Activated CD4-positive, CD25-positive, alpha-beta regulatory T cell treated with anti-CD3 and anti-CD28 coated beads, Interleukin-2, amount 50 U/mL, for 24 hours (primary cell): Measurements from ENCODE around the gene HSD17B3.
"Not testable (repeated sequence)": the region's sequence is repeated elsewhere in the genome, so short reads cannot be mapped to it uniquely, and the experiment has no call there.

ENCODE experiments used
- ATAC-seq, 2 donors: fragments of 150-1000 bp; cut with Tn5 transposase; one replicate each; pipeline ENCODE4 v1.10.0; 2021; ENCODE audit warnings: mild to moderate bottlenecking in 1 of 2, moderate library complexity in 1 of 2

The HSD17B3 gene

GRCh38 chr9:96302021-96302420 is at the start of gene HSD17B3:
Gene HSD17B3, minus strand, starts transcription at chr9:96302176. Its CDS starts 72 bp downstream, at chr9:96302104.
- ATAC-seq, result no peak

DNA sequence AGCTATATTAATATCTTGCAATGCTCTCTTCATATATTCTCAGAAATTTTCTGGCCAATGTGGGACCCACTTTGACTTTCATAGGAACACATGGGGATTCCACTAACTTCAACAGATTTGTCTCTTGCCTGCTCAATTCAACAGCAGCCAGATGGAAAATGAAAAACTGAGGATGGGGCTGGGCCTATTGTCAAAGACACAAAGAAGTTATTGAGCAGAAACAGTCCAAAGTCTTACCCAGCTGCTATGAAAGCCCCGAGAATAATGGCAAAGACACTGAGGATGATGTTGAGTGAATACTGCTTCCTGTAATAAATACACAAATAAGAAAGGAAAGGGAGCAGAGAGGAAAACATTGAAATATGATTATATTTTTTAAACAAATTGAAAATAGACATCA is 48.9 kb upstream of the HSD17B3 start:
- no peak for ATAC-seq

GRCh38 chr9:96348261-96348660 is 46.3 kb upstream of the HSD17B3 start:
- ATAC-seq, result no peak

DNA sequence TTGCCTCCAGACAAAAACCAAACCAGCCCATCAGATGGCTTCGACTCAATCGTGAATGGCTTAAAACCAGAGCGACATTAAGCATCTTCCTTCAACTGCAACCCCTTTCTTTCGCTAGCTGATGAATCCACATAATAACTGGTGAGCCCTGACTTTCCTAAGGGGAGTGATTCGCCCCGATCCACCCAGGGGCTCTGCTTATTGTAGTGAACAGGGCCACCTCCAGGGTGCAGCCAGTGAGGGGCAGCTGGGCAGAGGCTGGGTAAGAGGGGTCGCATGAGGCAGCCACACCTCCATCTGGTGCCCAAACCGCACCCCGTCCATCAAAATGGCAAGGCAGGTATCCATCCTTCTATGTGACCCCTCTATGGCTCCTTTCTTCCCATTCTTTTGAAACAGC is 43.6 kb upstream of the HSD17B3 start:
- no peak for ATAC-seq

GRCh38 chr9:96344458-96345180 is 42.6 kb upstream of the HSD17B3 start:
- no peak for ATAC-seq

DNA sequence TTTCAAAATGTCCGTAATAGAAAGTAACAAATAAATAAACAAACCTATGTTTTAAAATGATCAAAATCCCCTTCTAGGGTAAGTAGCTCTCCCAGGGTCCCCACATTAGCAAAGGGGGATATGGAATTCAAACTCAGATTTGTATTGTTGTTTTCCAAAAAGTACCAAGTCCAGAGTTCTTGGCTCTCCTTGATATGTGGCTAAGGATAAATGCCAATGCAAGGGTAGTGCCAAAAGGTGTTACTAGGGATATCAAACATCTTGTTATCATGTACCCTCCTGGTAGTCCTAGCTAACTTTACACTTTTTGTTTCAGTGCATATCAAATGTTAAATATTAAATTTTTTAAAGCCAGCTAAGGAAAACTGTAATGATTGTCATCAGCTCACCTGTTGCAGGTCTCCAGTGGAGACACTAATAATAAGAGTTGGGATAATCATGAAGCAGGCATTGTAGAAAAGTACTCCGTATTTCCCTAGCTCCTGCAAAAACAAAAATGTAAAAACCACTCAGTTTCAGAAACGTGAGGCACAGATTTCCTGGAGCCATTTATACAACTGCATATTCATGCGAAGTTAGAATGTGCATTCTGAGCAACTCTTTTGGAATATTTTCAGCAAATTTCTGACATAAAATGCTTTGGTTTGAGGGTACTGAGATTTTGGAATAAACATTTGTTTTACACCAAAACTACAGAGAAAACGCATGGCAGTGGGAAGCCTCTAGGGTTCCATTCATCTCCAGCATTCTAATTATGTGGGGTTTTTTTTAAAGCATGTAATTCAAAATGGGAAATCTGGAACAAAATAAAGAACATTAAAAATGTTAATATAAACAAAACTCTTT is 41.8 kb upstream of the HSD17B3 start:
- no peak for ATAC-seq

DNA sequence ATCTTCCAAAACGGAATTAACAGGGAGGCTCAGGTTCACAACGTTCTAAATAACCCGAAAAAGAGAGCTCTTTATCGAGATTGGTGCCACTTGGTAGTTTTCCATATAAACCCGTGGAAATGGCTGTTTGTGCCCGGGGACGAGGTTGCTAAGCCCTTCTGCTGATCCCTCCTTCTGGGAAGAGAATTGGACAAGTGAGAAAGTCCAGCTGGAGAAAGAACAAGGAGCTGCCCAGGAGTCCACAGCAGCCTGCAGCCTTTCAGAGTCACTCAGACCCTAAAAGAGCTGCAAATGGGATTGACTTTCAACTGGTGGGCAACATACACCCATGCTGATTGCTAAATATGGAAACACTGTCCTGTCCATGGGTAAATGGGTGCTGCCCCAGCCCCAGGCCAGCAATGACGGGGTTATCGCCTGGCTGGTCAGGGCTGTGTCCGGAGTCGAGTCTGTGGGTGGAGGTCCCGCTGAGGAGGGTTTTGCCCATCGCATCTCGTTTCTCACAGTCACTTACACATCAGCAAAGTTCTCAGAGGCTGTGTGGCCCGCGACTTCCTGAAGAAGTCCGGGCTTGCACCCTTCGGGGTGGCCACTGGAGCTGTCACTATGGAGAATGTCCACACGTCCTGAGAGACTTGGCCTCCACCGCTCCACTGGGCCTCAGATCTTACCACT is 40.7 kb upstream of the HSD17B3 start:
- ATAC-seq, result no peak

DNA sequence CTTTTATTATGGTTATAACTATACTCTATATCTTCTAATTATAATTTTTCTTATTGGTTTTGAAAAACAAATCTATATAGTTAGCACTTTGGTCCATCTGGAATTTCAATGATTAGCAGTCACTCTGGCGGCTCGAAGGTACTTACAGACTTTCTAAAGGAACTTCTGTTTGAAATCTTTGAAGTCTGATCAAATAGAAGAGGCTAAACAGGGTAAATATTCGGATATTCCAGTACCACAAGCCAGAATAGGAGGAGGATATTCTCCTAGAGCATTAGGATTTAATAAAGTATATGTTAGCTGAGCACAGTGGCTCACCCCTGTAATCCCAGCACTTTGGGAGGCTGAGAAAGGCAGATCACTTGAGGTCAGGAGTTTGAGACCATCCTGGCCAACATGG is 38.7 kb upstream of the HSD17B3 start:
- ATAC-seq, result no peak

DNA sequence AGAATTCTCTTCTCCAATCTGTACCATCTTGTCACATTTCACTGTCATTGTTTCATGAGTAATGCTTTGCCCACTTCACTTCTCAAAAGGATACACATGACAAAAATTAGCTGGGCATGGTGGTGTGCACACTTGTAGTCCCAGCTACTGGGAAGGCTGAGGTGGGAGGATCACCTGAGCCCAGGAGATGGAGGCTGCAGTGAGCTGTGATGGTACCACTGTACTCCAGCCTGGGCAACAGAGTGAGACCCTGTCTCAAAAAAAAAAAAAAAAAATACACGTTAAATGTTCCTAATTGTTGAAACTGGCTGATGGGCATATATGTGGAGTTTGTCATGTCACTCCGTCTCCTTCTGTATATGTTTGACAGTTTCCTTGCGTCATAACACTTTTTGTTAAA is 36.3 kb upstream of the HSD17B3 start:
- ATAC-seq, result no peak

- ATAC-seq, result no peak
Measured at GRCh38 chr9:96333958-96334357, 32.0 kb upstream of the HSD17B3 start.

- no peak for ATAC-seq
Measured at GRCh38 chr9:96331236-96331947, 29.4 kb upstream of the HSD17B3 start.

- peak in 1 of 2 donors; percentile 69 for ATAC-seq
Measured at GRCh38 chr9:96327694-96328352, 25.8 kb upstream of the HSD17B3 start.

DNA sequence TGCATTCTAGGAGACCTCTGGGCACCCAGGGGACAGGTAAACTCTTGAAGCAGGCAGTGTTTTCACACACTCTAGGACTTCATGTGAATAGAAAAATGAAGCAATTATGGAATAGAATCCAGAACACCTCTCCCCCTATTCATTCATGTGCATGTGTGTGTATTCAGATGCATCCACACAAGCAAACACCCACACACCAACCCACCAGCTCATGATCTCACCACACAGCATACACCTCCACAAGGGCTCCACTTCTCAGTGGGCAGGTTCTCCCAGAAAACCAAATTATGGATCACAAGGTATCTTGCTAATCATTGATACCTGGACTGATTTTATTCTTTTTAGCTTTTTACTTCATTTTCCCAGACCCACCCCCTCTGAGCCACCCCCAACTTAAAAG is 21.2 kb upstream of the HSD17B3 start:
- no peak for ATAC-seq

DNA sequence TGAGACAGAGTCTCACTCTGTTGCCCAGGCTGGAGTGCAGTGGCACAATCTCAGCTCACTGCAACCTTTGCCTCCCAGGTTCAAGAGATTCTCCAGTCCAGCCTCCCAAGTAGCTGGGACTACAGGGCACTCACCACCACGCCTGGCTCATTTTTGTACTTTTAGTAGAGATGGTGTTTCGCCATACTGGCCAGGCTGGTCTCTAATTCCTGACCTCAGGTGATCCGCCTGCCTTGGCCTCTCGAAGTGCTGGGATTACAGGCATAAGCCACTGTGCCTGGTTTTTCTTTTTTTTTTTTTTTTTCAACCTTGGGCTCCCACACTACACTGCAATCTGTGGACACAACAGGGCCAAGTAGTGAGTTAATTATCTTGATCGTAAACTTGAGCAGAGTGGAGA is 20.8 kb upstream of the HSD17B3 start:
- not testable (repeated sequence) for ATAC-seq

DNA sequence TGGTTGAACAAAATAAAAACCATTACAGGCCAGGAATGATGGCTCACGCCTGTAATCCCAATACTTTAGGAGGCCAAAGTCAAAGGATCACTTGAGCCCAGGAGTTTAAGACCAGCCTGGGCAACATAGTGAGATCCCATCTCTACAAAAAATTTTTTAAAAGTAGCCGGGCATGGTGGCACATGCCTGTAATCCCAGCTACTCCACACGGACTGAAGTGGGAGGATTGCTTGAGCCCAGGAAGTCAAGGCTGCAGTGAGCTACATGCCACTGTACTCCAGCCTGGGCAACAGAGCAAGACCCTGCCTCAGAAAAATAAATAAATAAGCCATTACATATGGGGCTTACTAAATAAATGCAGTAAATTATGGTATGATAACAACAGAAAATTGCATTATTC is 20.2 kb upstream of the HSD17B3 start:
- ATAC-seq, result not testable (repeated sequence)

DNA sequence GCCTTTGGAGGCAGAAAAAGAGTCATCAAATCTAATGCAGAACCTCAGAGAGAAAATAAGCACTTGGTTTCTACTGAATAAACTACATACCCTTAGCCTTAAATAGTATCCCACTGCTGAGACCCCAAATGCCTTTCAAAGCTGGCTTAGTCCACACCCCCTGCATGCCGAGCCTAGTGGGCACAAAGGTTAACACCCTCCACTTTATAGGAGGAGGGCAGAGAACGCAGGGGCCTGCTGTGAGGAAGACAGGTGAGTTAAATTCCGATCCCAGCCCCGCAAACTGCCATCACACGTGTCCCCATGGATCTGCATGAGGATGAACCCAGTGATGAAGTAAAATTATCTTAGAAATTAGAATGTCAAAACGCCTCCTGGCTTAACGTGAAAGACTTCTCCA is 19.5 kb upstream of the HSD17B3 start:
- ATAC-seq, result no peak

GRCh38 chr9:96320749-96321280 is 18.8 kb upstream of the HSD17B3 start:
- ATAC-seq, result no peak

- ATAC-seq, result no peak
Measured at GRCh38 chr9:96318921-96319565, 17.1 kb upstream of the HSD17B3 start.

- ATAC-seq, result no peak
Measured at GRCh38 chr9:96317335-96317980, 15.5 kb upstream of the HSD17B3 start.

DNA sequence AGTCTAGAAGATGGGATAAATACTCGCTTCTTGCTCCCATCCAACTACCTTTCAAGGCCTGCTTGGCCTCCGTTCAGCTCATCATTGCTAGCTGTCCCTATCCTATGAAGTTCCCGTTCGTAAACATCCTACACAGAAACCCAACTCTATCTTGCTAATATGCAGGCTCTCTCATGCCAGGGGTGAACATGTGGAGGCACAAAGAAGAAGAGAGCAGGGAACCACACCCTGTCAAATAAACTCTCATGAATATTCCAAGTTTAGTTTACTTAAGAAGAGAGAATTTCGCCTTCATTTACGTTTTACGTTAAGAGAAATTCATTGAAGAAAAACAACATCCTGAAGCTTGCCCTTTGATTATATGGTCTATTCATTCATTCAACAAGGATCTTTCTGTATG is 7.9 kb upstream of the HSD17B3 start:
- no peak for ATAC-seq

GRCh38 chr9:96306958-96307357 is 5.0 kb upstream of the HSD17B3 start:
- ATAC-seq, result not testable (repeated sequence)
